SK-N-MC (cell line): ENCODE results near the gene DLG2.
"Not testable (repeated sequence)": the region's sequence is repeated elsewhere in the genome, so short reads cannot be mapped to it uniquely, and the experiment has no call there.

Source experiments
- DNase-seq: peaks from one replicate; pipeline ENCODE4 v3.0.0-alpha.2; 2011; ENCODE audit warnings: low read depth, low spot score
- H3K27ac ChIP-seq: fragments of 200-600 bp; sonication (generic); 2 replicates; pipeline ENCODE4 v1.5.1; 2016; ENCODE audit warnings: mixed run types
- H3K36me3 ChIP-seq: fragments of 200-600 bp; sonication (generic); 2 replicates; pipeline ENCODE4 v1.6.1; 2017; ENCODE audit warnings: antibody characterized with exemption, low read length, mixed read lengths; ENCODE audit not compliant: insufficient read depth
- H3K4me3 ChIP-seq: fragments of 200-600 bp; sonication (generic); 2 replicates; pipeline ENCODE4 v1.5.1; 2016
- H3K9ac ChIP-seq: fragments of 200-600 bp; sonication (generic); 2 replicates; pipeline ENCODE4 v1.8.0; 2017; ENCODE audit warnings: mixed run types, mixed read lengths; ENCODE audit not compliant: insufficient read length
- H3K9me3 ChIP-seq: fragments of 200-600 bp; sonication (generic); 2 replicates; pipeline ENCODE4 v1.6.1; 2017; ENCODE audit warnings: low read depth, mild to moderate bottlenecking, antibody characterized with exemption, low read length, moderate library complexity, mixed read lengths
- EZH2 ChIP-seq: fragments of 200-600 bp; sonication (generic); IDR thresholded peaks from one replicate; pipeline ENCODE4 v1.6.1; 2017; ENCODE audit warnings: antibody characterized with exemption
- FOXP2 ChIP-seq: optimal IDR thresholded peaks from 2 replicates; pipeline ENCODE3; 2011; ENCODE audit warnings: mild to moderate bottlenecking, moderate library complexity; ENCODE audit not compliant: insufficient read depth; ENCODE audit errors: extremely low read length, control extremely low read depth
- POLR2AphosphoS5 ChIP-seq: IDR thresholded peaks from 2 replicates; pipeline ENCODE4 v1.6.1; 2012; ENCODE audit warnings: mild to moderate bottlenecking, low read depth, low read length, borderline replicate concordance

DLG2 gene

DNA sequence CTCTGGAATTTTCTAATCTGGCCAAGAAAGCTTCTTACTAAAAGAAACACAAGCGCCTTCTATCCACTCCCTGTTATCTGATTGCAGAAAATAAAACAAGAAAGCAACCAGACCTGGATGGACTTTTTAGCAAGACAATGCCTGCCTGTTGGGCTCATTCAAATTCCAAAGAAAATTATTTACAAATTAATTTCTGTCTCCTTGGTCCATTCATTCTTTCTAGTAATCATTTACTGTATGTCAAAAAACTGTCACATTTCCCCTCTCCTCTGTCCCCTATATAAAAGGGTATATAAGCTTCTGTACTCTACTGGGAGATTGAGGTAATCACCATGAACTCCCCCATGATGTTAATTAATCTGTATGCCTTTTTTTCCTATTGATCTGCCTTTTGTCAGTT is 279.9 kb downstream of the DLG2 start:
- Histone ChIP-seq H3K27ac (no peak overlapping the region), H3K4me3 (no peak overlapping the region), H3K36me3 (no peaks in the 10 kb centered on the region), H3K9me3 (no peaks in the 10 kb centered on the region), H3K9ac (no peak overlapping the region)
- TF ChIP-seq FOXP2 (no peak), POLR2AphosphoS5 (no peak), EZH2 (no peak)
- no peak for DNase-seq

DNA sequence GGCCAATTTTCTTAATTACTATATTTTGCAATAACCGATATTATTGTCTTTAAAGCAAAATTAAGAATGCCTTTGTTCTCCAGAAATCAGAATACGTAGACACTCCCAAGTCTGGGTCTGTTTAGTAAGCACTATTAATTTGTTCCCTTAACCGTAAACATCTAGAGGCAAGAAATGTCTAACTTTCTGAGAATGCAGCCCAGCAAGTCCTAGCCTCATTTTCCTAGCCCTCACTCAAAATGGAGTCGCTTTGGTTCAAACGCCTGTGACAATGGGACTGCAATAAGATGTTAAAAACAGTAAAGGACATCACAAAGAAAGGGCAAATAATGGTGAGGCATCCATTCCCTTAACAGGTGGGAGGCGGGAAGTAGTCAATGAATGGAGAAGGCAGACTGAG is 280.7 kb downstream of the DLG2 start:
- no peak for DNase-seq

DNA sequence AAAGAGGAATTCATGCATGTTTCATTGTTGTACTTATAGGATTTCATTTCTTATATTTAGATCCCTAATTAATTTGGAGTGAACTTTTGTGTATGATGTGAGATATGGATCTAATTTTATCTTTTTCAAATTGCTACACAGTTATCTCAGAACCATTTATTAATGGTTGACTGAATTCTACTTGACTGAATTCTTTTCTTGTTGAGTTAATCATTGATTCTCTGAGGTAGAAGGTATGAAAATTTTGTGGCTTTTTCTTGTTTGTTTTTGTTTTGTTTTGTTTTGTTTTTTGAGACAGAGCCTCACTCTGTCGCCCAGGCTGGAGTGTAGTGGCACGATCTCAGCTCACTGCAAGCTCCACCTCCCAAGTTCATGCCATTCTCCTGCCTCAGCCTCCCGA is 286.3 kb downstream of the DLG2 start:
- not testable (repeated sequence) for H3K36me3 ChIP-seq, H3K27ac ChIP-seq, DNase-seq, H3K4me3 ChIP-seq, H3K9me3 ChIP-seq, H3K9ac ChIP-seq

More for the DNA sequence above, 280.7 kb downstream of the DLG2 start:
- H3K9me3 ChIP-seq, result no peaks in the 10 kb centered on the region
- H3K4me3 ChIP-seq, result no peak overlapping the region
- H3K9ac ChIP-seq, result no peak overlapping the region
- TF ChIP-seq EZH2 (no peak), POLR2AphosphoS5 (no peak), FOXP2 (no peak)
- H3K36me3 ChIP-seq, result no peaks in the 10 kb centered on the region
- no peak overlapping the region for H3K27ac ChIP-seq

DNA sequence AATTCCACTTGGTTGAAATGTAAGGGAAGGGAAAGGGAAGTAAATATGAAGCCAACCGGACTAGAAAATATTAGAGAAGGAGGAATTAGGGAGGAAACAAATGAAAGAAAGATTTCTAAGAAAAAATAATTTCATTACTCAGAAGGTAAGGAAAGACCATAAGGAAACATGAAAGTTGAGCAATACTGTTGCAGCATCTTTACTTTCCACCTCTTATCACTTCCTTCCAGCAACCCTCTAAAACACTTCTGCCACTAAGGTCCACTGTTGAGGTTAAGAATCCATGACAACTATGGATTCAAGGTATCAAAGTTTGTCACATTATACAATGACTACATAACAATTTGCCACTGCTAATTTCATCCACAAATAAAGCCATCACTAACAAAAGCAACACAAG is 308.6 kb downstream of the DLG2 start:
- no peak for TF ChIP-seq FOXP2
- TF ChIP-seq POLR2AphosphoS5, result no peak
- TF ChIP-seq EZH2, result no peak
- no peak overlapping the region for H3K27ac ChIP-seq

DNA sequence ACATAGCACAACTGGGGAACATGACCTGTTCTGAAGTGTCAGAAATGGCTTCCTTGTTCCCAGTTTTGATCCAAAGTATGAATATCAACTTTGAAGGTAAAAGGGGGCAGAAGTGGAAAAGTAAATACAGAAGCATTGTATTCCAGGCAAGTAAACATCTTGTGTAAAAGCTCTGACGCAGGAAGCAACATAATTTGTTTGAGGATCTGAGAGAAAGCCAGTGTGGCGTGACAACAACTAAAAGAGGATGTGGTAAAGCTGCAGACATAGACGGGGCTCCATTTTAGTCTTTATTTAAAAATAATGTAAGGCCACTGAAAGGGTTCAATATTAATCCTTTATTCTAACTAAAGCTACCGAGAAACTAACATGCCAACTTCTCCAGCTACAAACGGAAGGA is 310.2 kb downstream of the DLG2 start:
- Histone ChIP-seq H3K27ac (no peak overlapping the region), H3K4me3 (no peak overlapping the region)
- DNase-seq, result no peak

More for the DNA sequence above, 308.6 kb downstream of the DLG2 start:
- Histone ChIP-seq H3K9ac (no peak overlapping the region), H3K36me3 (no peaks in the 10 kb centered on the region), H3K4me3 (no peak overlapping the region), H3K9me3 (no peaks in the 10 kb centered on the region)
- no peak for DNase-seq

DNA sequence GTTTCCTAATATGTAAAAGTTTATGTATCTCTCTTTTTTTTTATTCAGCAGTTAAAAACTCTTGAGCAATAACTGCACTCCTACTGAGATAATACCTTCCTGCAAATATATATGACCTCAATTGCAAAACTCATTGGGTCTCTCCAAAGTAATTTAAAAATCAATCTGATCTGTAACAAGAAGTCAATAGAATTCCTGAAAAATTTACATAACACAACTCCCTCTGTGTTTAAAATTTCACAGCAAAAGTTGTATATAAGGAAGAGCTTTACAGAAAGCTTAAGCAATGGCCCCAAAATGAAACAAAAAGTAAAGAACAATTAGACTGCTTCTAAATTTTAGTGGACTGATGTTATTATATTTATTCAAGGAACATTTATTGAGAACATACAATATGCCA is 313.4 kb downstream of the DLG2 start:
- TF ChIP-seq FOXP2 (no peak), EZH2 (no peak), POLR2AphosphoS5 (no peak)
- no peaks in the 10 kb centered on the region for H3K9me3 ChIP-seq
- H3K4me3 ChIP-seq, result no peak overlapping the region
- DNase-seq, result peak; percentile 12
- no peaks in the 10 kb centered on the region for H3K36me3 ChIP-seq
- no peak overlapping the region for H3K27ac ChIP-seq
- no peak overlapping the region for H3K9ac ChIP-seq

More for the DNA sequence above, 310.2 kb downstream of the DLG2 start:
- TF ChIP-seq POLR2AphosphoS5, result no peak
- TF ChIP-seq FOXP2, result no peak
- TF ChIP-seq EZH2, result no peak
- Histone ChIP-seq H3K9ac (no peak overlapping the region), H3K9me3 (no peaks in the 10 kb centered on the region), H3K36me3 (no peaks in the 10 kb centered on the region)

DNA sequence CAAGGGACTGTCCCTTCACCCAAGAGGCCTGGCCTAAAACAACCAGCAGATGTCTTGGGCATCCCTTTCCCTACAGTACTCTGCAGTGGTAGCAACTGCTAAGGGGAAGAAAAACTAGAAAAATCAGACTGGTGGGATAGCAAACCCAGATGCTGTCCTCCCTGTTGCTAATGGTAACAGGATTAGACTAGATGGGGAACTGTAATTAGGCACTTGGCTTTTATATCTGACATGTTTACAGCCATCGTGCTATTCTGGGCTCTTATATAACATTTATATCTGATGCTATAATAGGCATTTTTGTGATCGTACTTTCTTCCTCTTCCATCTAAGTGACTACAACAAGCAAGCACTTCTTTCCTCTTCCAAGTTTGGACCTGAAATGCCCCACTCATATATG is 316.7 kb downstream of the DLG2 start:
- no peaks in the 10 kb centered on the region for H3K9me3 ChIP-seq
- H3K36me3 ChIP-seq, result no peaks in the 10 kb centered on the region
- DNase-seq, result no peak
- no peak overlapping the region for H3K4me3 ChIP-seq
- TF ChIP-seq FOXP2 (no peak), EZH2 (no peak), POLR2AphosphoS5 (no peak)
- H3K27ac ChIP-seq, result no peak overlapping the region
- H3K9ac ChIP-seq, result no peak overlapping the region

DNA sequence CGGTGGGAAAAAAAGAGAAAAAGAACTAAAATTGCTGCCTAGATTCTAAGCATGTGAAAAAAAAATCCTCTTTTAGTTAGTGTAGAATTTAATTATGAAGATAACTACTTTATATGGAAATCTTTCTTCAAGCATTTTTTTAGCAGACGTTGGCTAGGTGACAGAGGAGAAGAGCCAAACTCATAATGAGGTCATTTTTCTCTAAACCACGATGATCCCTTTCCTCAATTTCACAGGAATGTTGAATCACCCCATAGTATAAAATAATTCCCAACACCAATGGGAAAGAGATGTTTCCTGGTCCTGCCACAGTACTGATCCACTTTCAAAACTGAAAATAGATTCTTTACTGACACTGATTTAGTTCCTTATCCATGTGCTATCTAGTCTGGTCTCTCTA is 319.8 kb downstream of the DLG2 start:
- no peak overlapping the region for H3K4me3 ChIP-seq
- H3K9ac ChIP-seq, result no peak overlapping the region
- TF ChIP-seq EZH2 (no peak), FOXP2 (no peak), POLR2AphosphoS5 (no peak)
- DNase-seq, result no peak
- H3K9me3 ChIP-seq, result no peaks in the 10 kb centered on the region
- H3K27ac ChIP-seq, result no peak overlapping the region
- H3K36me3 ChIP-seq, result no peaks in the 10 kb centered on the region

DNA sequence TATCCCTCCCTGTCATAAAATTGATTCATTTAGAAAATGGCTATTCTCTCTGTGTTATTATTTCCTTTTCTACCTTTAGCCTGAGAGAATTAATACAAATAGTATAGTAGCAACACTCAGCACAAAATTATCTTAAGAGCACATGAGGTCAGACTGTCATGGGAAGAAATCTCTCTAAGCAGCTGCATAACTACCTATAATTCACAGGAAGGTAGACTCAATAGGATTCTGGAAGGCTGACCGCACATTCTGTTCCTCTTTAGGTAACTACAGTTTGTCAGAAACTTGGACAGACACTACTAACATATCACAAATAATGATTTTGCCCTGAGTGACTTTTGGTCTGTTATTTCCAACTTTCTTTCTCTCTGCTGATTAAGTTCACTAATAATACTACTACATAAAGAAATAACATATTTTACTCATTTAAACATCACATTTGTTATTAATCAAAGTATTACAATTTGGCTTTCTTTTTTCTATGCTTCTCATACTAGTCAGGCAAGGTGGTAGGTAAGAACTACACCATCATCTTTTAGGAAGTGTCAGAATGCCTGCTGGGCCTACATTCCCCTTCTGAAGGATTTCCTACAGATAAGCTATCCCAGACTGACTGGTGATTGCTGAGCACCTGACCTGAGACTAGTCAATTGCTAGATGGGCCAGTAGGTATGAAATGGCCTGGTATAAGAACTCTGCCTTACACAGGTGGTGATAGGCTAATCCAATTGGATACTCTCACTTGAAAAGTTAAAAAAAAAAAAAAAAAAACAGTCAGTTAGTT is 325.1 kb downstream of the DLG2 start:
- no peak overlapping the region for H3K27ac ChIP-seq
- no peaks in the 10 kb centered on the region for H3K9me3 ChIP-seq
- no peak for TF ChIP-seq EZH2
- no peak for TF ChIP-seq FOXP2
- TF ChIP-seq POLR2AphosphoS5, result no peak
- no peak overlapping the region for H3K9ac ChIP-seq
- H3K4me3 ChIP-seq, result no peak overlapping the region
- H3K36me3 ChIP-seq, result no peaks in the 10 kb centered on the region
- no peak for DNase-seq
